ENCODE measurements around the gene TNRC6A.

DNA sequence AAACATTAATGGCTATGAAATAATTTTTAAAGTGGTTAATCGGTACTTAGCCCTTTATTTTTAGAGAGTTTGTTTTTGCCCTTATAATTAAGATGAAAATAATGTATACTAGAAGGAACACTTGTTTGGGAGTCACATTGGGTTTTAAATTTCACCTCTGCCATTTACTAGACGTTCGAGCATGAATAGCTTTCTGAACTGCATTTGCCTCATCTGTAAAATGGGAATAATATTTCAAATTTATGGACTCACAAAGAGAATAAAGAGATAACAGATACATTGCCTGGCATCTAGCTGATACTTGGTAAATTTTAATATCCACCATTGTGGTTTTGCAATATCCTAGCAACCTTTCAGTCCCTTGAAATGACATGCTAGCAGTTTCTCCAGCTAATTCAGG lies 36.6 kb downstream of the TNRC6A start:
- TF ChIP-seq, protein P1, sequence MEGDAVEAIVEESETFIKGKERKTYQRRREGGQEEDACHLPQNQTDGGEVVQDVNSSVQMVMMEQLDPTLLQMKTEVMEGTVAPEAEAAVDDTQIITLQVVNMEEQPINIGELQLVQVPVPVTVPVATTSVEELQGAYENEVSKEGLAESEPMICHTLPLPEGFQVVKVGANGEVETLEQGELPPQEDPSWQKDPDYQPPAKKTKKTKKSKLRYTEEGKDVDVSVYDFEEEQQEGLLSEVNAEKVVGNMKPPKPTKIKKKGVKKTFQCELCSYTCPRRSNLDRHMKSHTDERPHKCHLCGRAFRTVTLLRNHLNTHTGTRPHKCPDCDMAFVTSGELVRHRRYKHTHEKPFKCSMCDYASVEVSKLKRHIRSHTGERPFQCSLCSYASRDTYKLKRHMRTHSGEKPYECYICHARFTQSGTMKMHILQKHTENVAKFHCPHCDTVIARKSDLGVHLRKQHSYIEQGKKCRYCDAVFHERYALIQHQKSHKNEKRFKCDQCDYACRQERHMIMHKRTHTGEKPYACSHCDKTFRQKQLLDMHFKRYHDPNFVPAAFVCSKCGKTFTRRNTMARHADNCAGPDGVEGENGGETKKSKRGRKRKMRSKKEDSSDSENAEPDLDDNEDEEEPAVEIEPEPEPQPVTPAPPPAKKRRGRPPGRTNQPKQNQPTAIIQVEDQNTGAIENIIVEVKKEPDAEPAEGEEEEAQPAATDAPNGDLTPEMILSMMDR (IDR thresholded peaks at IDR 0.05), result no peak
- no peak for TF ChIP-seq POLR2A (IDR thresholded peaks at IDR 0.05)

All from right lobe of liver (tissue), 4 donors.